Medulla oblongata (tissue), 1 donor: ENCODE results near the gene HMGB3.
"Not testable (repeated sequence)": the region's sequence is repeated elsewhere in the genome, so short reads cannot be mapped to it uniquely, and the experiment has no call there.

Experiments
- DNase-seq: peaks from one replicate; pipeline ENCODE4 v3.0.0-alpha.2; 2015; ENCODE audit errors: extremely low spot score

The HMGB3 gene

DNA sequence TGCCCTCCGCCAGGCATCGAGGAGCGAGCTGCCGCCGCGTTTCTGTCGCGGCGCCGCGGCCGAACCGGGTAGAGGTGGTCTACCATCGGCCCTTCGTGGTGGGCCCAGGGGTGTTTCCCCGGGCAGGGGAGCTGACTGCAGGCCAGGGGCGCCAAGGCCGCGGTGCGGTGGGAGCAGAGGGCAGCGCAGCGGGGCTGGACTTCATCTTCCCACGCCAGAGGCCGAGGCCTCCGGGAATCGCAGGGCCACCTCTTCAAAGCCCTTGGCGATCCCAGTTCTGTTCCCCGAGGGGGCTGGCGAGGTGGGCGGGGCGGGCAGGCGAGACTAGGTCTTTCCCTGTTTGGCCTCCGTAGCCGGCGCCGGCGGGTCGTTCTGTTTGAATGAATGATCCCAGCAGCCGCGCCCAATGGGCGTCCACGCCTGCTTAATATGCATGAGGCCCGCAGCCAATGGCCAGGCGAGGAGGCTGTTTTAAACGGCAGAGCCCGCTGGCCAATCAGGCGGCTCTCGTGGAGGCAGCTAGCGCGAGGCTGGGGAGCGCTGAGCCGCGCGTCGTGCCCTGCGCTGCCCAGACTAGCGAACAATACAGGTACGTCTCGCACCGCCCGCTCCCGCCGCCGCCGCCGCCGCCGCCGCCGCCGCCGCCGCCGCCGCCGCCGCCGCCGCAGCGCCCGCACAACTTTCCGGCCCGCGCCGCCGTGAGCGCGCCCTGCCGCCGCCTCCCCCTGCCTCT is at the start of gene HMGB3:
Gene HMGB3 (plus strand): TSS at position 548 of the 733 bp plus-strand sequence. CDS start 2,265 bp downstream, outside the sequence.
- DNase-seq, result peak; percentile 61

DNA sequence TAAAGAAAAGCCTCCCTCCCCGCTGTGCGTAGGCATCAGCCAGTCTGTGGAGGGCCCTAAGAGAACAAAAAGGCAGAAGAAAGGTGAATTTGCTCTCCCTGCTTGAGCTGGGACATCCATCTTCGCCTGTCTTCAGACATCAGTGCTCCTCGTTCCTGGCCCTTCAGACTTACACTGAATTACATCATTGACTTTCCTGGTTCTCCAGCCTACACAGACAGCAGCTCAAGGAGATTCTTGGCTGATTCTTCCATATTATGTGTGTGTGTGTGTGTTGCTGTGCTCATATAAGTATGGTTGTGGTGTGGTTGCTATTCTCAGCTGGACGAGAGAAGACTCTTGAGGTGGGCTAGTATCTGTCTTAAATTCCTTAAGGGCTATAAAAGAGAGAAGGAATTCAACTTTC is 49.2 kb upstream of the HMGB3 start:
- DNase-seq, result no peak

DNA sequence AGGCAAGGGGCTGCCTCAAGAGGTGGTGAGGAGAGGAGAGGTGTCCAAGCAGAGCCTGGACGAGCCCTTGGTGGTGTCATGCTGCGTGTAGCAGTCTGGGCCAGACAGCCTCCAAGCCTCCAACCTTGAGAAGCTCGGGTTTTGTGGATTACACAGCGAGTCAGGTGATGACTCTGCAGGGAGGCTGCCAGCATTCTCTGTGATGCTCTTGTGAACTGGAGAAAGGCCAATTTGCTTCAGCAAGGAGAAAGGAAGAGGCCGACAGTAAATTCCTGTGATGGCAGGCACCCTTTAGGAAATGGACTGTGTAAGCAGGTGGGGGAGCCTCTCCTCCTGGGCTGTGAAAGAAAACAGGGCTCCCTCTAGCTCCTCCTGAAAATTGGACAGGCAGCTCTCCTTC is 48.7 kb upstream of the HMGB3 start:
- no peak for DNase-seq

DNA sequence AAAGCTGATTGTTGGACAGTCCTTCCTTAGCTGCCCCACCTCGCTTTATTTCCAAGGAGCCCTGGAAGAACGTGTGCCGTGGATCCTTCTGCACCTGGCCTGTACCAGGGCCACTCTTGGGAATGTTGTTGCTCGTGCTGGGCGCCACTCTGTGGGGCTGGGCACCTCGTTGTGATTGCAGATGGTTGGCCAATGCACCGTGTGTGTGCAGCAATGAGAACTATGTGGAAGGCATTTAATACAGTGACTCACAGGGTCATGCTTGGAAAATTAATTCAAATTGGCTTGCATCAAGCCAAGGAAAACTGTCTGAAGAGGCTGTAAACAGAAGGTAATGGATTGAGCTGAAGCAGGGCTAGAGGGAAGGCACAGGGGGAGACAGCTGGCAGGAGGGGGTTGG is 47.7 kb upstream of the HMGB3 start:
- DNase-seq, result no peak

DNA sequence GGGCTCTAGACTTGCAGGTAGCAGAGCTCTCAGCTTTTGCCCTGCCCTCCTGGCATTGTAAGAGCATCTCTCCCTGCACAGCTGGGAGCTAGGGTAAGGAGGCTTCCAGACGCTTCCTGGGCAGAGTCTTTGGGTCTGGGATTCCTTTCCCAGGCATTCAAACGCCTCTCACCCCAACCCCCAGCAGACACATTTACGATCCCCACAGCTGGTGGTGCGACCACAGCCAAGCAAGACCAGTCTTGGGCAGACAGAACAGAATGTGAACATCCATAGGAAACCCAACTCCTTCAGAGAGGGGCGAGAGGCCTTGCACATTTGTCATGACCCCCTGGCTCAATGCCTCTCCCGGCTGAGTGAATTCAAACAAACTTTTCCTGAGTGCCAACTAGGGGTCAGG is 46.6 kb upstream of the HMGB3 start:
- DNase-seq, result no peak

DNA sequence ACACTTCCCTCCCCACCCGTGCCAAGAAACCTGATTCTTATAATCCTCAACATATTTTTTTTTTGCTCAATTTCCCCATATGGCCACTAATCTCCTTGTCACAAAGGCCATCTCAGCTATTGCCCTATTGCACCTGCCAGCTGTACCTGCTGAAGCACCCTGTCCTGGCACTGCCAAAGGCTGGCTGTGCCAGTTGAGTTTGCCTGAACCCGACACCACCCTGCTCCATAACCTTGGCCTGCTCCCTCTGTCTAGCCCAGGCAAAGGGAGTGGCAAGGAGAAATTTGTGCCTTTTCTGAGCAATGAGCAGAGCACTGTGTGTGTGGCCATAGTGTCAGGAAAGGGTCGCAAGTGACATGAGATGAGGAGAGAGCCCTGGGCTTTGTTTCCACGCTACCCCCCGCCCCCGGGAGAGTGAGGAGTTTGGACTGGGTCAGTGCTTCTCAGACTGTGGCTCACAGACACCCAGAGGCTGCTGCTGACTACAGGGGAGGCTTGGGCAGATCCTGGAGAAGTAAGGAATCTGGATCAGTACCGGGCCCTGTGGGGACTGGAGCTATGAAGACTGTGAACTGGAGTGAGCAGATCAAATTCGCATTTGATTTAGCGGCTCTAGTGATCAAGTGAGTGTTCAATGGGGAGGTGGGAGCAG is 42.2 kb upstream of the HMGB3 start:
- DNase-seq, result no peak

DNA sequence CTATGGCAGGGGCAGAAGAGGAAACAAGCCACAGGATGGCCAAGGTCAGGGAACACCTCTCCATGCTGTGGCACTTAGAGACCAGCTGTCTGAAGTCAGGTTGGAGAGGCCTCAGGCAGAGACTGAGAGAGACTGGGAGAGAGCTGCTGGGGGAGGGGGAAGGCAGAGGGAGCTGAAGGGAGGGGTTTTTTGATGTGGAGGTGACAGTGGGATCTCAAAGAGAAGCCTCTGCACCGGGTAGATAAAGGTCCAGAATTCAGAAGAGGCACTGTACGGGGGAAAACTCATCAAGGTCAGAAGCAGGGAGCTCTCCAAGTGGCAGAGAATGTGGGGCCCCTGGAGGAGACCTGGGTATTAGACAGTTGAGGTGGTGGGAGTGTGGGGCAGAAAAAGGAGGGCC is 41.6 kb upstream of the HMGB3 start:
- no peak for DNase-seq

DNA sequence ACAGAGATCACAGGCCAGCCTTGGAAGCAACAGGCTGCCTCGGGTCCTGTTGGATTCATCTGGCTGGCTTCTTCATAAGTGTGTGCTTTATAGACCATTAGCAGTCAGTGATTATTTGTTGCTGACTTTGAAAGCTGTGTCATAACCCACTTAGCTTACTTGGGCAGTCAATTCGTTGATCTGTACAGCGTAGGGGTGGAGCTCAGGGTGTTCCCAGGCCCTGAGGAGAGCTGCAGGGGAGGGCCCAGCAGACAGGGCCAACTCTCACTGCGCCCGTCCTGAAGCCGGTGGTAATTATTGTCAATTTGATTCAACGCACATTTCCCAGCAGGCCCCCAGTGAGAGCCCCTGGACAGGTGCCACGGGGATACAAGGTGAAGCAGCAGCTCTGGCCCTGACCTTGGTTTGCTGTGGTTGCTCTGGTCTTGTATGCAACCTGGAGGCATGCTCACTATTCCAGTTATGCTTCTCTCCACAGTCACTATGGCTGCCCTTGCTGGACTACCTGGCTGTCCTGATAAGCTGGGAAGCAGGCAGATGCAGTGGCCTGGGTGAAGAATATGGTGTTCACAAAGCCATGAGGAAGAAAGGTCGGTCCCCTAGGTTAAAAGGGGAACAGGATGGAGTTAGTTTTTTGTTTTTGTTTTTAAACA is 40.1 kb upstream of the HMGB3 start:
- no peak for DNase-seq

DNA sequence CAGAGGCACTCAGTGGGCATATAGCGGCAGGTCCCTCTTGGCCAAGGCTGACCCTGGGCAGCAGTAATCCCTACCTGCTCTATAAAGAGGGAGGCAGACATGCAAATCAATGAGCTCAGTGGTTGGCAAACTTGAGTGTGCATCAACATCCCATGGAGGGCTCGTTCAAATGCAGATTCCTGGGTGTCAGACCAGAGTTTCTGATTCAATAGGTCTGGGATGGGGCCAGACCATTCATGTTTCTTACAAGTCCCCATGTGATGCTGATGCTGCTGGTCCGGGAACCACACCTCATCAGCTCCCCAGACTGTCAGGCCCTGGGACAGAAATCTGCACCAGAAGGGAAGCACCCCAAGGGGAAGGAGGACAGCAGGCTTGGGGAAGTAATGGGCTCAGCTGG is 38.9 kb upstream of the HMGB3 start:
- DNase-seq, result no peak

DNA sequence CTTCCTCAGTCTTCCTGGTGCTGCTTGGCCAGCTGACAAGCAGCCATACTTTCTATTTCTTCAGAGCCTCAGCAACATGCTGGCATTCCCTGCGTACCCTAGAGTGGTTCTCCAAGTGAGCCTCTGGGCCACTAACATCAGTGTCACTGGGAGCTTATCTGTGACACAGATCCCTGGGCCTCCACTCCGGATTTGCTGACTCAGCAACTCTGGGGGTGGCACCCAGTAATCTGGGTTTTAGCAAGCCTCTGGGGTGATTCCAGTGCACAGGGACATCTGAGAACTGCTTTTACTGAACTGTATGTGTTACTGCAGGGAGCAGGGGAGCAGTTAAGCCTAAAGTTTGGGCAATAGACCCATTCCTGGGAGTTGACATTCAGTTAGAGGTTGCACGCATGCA is 28.2 kb upstream of the HMGB3 start:
- no peak for DNase-seq

DNA sequence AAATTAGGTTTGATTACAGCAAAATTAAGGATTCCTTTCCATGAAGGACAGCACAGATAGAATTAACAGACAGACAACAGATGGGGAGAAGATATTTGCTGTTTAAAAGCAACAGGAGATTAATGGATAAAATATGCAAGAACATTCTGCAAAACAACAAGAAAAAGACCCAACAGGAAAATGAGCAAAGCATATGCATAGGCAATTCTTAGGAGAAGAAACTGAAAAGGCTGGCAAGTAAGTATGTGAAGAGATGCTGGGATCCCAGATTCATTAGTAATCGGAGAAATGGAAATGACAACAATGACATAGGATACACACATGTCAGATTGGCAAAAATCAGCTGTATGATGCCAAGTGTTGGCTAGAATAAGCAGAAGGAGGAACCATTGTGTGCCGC is 27.5 kb upstream of the HMGB3 start:
- no peak for DNase-seq

DNA sequence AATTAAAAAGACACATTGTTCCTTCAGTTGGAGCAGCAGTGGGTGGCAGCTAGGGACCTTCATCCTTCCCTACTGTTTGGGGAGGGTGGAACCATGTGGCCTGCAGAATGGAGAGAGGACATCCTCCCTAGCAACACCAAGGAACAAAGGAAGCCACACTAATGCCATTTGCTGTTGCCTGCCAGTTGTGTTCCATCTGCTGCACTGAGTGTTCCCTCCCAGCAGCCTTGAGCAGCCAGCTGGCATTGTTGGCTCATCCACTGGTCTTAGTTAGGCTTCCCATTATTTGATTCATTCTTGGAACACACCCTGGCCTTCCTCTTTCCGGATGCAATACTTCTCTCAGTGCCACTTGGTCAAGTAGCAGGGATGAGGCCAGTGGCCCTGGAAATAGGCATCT is 25.0 kb upstream of the HMGB3 start:
- DNase-seq, result peak; percentile 33

DNA sequence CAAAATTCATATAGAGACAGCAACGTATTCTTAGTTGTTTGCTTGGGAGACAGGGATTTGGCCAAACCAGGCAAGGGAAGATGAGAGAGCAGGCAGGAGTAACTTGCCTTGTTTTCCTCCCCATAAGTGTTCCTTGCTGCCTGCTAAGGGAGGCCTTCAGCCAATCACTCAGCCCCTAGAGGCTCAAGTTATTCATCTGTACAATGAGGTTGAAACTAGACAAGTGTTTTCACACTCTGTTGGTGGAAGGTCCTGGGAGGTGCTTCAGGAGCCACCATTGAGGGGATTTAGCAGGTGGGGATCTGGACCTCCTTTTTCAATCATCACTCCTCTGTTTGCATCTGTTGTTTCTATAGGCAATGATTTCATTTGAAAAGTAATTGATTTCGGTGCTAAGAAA is 23.6 kb upstream of the HMGB3 start:
- DNase-seq, result no peak

DNA sequence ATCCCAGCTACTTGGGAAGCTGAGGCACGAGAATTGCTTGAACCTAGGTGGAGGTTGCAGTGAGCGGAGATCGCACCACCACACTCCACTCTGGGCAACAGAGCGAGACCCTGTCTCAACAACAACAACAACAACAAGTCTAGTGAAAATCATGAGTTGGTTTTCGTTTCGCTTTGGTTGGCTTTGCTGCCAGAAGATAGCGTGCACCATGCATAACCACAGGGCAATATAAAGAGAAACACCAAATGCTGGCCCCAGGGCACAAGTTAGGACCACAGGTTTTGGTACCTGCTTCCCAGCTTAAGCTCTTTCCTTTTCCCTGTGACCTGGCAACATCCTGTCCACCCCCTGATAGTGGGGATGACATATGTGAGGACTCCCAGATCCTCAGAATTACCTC is 21.5 kb upstream of the HMGB3 start:
- no peak for DNase-seq

DNA sequence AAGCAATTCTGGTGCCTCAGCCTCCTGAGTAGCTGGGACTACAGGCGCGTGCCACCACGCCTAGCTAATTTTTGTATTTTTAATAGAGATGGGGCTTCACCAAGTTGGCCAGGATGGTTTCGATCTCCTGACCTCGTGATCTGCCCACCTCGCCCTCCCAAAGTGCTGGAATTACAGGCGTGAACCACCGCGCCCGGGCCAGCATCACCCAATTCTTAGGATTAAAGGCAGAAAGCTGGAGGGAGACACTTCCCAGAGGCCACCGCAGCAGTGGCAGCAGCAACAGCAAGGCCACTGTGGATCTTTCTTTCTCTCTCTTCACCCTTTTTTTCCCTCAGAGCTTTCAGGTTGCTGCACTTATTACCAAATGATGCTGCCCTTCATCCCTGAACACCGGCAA is 18.7 kb upstream of the HMGB3 start:
- DNase-seq, result not testable (repeated sequence)

DNA sequence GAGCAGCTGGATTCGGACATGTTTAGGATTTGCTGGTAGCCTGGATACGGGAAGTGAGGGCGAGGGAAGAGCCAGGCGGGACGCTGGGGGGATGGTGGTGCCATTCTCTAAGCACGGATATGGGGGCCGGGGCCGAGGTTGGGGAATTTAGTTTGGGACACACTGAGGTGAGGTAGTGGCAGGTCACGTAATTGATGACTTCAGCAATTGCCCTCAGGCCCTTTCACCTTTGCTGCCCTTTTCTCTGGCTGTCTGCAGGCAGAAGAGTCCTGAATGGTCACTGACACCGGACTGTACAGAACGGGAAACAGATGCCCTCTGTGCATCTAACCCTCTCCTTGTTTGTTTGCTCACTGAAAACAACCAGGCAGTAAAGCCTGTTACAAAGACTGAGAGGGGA is 16.9 kb upstream of the HMGB3 start:
- no peak for DNase-seq

DNA sequence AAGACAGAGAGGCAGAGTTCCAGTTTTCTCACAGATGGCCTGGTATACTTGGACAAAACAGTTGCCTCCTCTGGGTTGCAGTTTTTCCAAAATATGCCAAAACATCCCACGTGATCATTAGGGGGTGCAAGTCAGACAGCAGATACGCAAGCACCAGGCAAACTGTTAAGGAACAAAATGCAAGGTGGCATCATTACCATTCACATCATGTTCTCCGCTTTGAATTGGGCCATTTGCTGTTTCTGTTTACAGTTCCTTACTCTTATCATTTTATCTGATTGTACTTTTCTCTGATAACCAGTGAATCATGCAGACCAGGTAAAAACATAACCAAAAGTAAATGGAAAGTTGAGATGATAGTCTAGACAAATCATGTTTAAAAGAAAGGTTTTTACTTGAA is 16.4 kb upstream of the HMGB3 start:
- no peak for DNase-seq

DNA sequence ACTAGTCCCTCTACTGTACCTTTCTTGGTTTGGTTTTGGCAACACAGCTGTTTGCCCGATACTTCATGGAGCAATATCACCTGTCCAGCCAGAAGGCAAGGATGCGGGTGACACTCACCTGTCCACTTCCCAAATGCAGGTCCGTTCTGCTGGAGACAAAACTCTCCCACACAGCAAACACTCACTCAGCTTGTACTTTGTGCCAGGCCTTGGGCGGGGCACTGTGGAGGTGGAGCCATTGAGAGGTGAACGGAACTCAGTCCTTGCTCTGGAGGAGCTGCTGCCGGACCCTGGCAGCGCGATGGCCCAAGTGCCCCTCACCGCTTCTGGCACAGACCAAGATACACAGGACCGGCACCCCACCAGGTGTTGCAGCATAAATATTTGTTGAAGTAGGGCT is 15.3 kb upstream of the HMGB3 start:
- DNase-seq, result no peak

DNA sequence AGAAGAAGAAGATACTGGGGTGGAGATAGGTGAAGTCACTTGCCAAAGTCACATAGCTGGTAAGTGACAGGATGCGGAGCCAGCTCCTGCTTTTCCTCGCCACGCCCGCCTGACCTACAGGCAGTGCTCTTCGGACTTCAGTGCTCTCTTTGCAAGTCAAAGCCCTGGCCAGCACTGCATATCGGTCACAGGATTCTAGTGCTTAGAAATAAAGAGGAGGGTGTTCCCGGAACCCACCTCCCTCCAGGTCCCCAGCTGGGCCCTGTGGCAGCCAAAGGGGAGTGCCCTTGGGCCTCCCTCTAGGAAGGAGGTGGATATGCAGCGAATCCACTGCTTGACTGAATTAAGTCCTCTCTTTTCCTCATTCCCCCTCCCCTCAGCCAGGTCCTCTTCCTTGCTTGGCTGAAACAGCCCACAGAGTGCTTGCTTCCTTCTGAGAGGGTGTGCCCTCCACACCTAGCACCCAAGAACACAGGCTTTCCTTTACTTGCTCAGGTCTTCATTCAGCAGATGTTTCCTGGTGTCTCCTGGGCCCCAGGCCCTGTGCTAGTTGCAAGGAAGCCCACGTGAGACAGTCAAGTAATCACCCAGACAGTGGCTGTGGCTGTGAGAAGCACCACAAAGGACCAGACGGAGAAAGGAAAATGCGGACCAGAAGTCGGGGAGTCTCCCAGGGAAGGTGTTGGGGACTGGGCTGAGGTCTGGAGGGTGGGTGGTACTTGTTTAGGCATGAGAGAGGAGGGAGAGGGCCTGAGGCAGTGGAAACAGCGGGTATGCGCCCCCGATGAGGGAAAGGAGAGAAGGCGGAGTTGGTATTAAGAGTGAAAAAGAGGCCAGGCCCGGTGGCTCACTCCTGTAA is 14.0 kb upstream of the HMGB3 start:
- DNase-seq, result no peak

DNA sequence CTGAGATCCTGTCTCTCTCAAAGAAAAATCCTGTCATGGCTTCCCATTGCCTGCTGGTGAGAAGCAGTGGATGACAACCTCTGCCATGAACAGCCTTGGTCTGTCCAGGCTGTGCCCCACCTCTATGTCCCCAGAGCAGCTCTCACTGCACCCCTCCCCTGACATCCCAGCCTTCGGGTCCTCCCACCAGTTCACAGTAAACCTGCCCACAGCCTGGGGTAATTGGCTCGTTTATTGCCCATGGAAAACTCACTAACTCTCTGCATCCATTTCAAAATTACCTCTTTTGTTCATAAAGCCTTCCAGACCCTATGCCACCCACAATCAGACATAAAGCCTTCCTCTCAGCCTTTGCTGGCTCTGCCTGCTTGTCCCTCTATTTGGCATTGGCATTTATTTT is 10.7 kb upstream of the HMGB3 start:
- DNase-seq, result no peak

DNA sequence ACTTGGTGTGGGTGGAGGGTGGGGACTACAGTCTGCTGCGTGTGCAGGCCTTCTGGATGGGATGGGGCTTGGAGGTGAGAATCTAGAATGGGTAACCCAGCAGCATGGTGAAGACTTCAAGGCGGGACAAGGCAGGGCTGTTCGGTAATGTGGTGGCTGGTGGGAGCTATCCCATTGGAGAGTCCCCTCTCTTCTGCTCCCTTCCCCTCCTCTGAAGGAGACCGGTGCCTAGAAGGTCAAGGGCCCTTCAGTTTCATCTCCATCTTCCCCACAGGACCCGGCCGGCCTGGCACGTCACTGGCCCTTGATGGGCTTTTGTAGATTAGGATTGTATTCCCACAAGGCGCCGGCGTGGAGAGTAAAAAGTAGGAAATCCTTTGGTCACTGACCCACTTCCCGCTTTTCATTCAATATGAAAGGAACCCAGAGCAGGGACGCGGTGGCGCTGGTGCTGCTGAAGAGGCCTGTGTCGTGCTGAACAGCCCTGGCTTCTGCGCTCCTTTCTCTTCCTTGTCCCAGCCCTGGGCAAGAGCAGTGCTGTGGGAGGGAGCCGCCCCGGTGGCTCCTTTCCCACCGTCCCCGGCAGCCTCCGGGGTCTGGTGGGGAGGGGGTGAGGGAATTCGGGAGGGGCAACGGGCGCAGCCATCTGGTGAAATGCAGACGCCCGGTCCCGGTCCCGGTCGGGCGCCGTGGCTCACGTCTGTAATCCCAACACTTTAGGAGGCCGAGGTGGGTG is 7.3 kb upstream of the HMGB3 start:
- DNase-seq, result no peak
